PC-9 (cell line): ENCODE data around the gene TRABD2A. TPM values are rescaled to one million over a fixed set of nuclear protein-coding genes. Genes with fewer than 3 reads are reported as not detected.

Experiments used
- BruUV-seq: library from RNA; stranded (reverse); fragments of 400-500 nt; replicated peaks from 2 replicates; lab custom pipeline; 2021; lab: Mats Ljungman, UMichigan
- CTCF ChIA-PET: fragments of 300-600 bp; sonication (Branson Sonifier 250); formaldehyde crosslinking; loops from one replicate; lab custom pipeline; 2022; ENCODE audit warnings: antibody characterized with exemption; lab: Charles Lee
- POLR2A ChIA-PET: fragments of 300-600 bp; sonication (Branson Sonifier 250); formaldehyde crosslinking; loops from one replicate; lab custom pipeline; 2022; ENCODE audit warnings: antibody characterized with exemption; ENCODE audit not compliant: unreplicated experiment; lab: Charles Lee
- DNase-seq, 2 experiments: peaks; one replicate each; pipeline versions ENCODE4 v3.0.0 to v3.0.0-alpha.2; 2015 to 2022; ENCODE audit warnings: mixed read lengths in 1 of 2
- H2AFZ ChIP-seq: fragments of 200-600 bp; sonication (generic); 2 replicates; pipeline ENCODE4 v1.8.1; 2017; ENCODE audit warnings: antibody characterized with exemption
- H3F3A ChIP-seq: fragments of 200-600 bp; sonication (generic); 2 replicates; pipeline ENCODE4 v1.8.1; 2017; ENCODE audit warnings: antibody characterized with exemption, mild to moderate bottlenecking, low read depth; ENCODE audit not compliant: insufficient read depth
- H3K27ac ChIP-seq: fragments of 200-600 bp; sonication (generic); 2 replicates; pipeline ENCODE4 v1.6.1; 2016; ENCODE audit warnings: mixed run types
- H3K27me3 ChIP-seq: fragments of 200-600 bp; sonication (generic); 2 replicates; pipeline ENCODE4 v1.6.1; 2016; ENCODE audit warnings: low read depth, mixed run types; ENCODE audit not compliant: insufficient read depth
- H3K36me3 ChIP-seq: fragments of 200-600 bp; sonication (generic); 2 replicates; pipeline ENCODE4 v1.6.1; 2016; ENCODE audit warnings: low read depth, mixed run types
- H3K4me1 ChIP-seq: fragments of 200-600 bp; sonication (generic); replicated peaks from 2 replicates; pipeline ENCODE4 v1.6.1; 2016; ENCODE audit warnings: mixed run types; ENCODE audit not compliant: insufficient read depth
- H3K4me2 ChIP-seq: fragments of 200-600 bp; sonication (generic); 2 replicates; pipeline ENCODE4 v1.6.1; 2017; ENCODE audit warnings: mixed run types
- H3K4me3 ChIP-seq: fragments of 200-600 bp; sonication (generic); 2 replicates; pipeline ENCODE4 v1.6.1; 2016; ENCODE audit warnings: mixed run types
- H3K79me2 ChIP-seq: fragments of 200-600 bp; sonication (generic); 2 replicates; pipeline ENCODE4 v1.6.1; 2017; ENCODE audit warnings: low read depth, mixed run types
- H3K9me2 ChIP-seq: fragments of 200-600 bp; sonication (generic); 2 replicates; pipeline ENCODE4 v1.8.1; 2017; ENCODE audit warnings: mild to moderate bottlenecking; ENCODE audit not compliant: insufficient read depth
- H3K9me3 ChIP-seq: fragments of 200-600 bp; sonication (generic); 2 replicates; pipeline ENCODE4 v1.8.1; 2016; ENCODE audit warnings: low read depth; ENCODE audit not compliant: insufficient read depth
- H4K20me1 ChIP-seq: fragments of 200-600 bp; sonication (generic); 2 replicates; pipeline ENCODE4 v1.8.1; 2017; ENCODE audit not compliant: insufficient read depth
- CTCF ChIP-seq: fragments of 200-600 bp; sonication (generic); conservative IDR thresholded peaks from 2 replicates; pipeline ENCODE4 v1.6.1; 2017; ENCODE audit warnings: mixed run types, antibody characterized with exemption, mild to moderate bottlenecking, moderate library complexity
- EZH2 ChIP-seq: fragments of 200-600 bp; sonication (generic); IDR thresholded peaks from 2 replicates; pipeline ENCODE4 v1.8.0; 2017; ENCODE audit warnings: antibody characterized with exemption, low read depth
- intact Hi-C: fragments of 100-400 bp; cut with micrococcal nuclease; formaldehyde crosslinking; loops from one replicate; pipeline ENCODE4 v1.10.0; 2022; ENCODE audit not compliant: unreplicated experiment
- total RNA-seq: library from RNA; stranded (reverse); gene quantifications from 2 replicates; pipeline ENCODE4 v1.2.3, GENCODE V29; 2021

TRABD2A gene
- total RNA-seq, 1 experiment from 2014 or later = 2.2 TPM

- no peak overlapping the region for H3K4me3 ChIP-seq
- intact Hi-C loops = no loop called here
- no peaks in the 10 kb centered on the region for H4K20me1 ChIP-seq
- peaks cover 58% of the 10 kb centered on the region for H3K27me3 ChIP-seq
- no peaks in the 10 kb centered on the region for H3F3A ChIP-seq
- H2AFZ ChIP-seq = no peak overlapping the region
- H3K4me1 ChIP-seq = no peaks in the 10 kb centered on the region
- TF ChIP-seq CTCF (no peak), EZH2 (no peak)
- no peaks in the 10 kb centered on the region for H3K36me3 ChIP-seq
- POLR2A ChIA-PET = no interaction called here
- no peak overlapping the region for H3K27ac ChIP-seq
- DNase-seq = no peak
- CTCF ChIA-PET = no interaction called here
- no peak overlapping the region for H3K4me2 ChIP-seq
- no peaks in the 10 kb centered on the region for H3K9me2 ChIP-seq
- H3K9me3 ChIP-seq = no peaks in the 10 kb centered on the region
- no peaks in the 10 kb centered on the region for H3K79me2 ChIP-seq
- no TSS peak for BruUV-seq
Measured at GRCh38 chr2:84823788-84824187, 57.1 kb downstream of the TRABD2A start.

GRCh38 chr2:84823229-84823628 lies 57.7 kb downstream of the TRABD2A start:
- H2AFZ ChIP-seq = no peak overlapping the region
- BruUV-seq = no TSS peak
- POLR2A ChIA-PET = no interaction called here

GRCh38 chr2:84821806-84822205 lies 59.1 kb downstream of the TRABD2A start:
- Histone ChIP-seq H3K27me3 (peaks cover 71% of the 10 kb centered on the region), H3K4me2 (no peak overlapping the region), H3K9me3 (no peaks in the 10 kb centered on the region), H3K36me3 (no peaks in the 10 kb centered on the region), H4K20me1 (no peaks in the 10 kb centered on the region), H2AFZ (no peak overlapping the region), H3K27ac (no peak overlapping the region), H3K4me3 (no peak overlapping the region), H3K79me2 (no peaks in the 10 kb centered on the region), H3K4me1 (no peaks in the 10 kb centered on the region), H3F3A (no peaks in the 10 kb centered on the region), H3K9me2 (no peaks in the 10 kb centered on the region)
- POLR2A ChIA-PET = no interaction called here
- CTCF ChIA-PET = no interaction called here
- DNase-seq = no peak
- TF ChIP-seq EZH2 = no peak
- no peak for TF ChIP-seq CTCF
- intact Hi-C loops = no loop called here
- no TSS peak for BruUV-seq

More at GRCh38 chr2:84823229-84823628, 57.7 kb downstream of the TRABD2A start:
- Histone ChIP-seq H3K27ac (no peak overlapping the region), H3K9me3 (no peaks in the 10 kb centered on the region), H3K4me1 (no peaks in the 10 kb centered on the region), H3K79me2 (no peaks in the 10 kb centered on the region), H3K9me2 (no peaks in the 10 kb centered on the region), H3K36me3 (no peaks in the 10 kb centered on the region), H3K4me2 (no peak overlapping the region), H3K27me3 (peaks cover 64% of the 10 kb centered on the region), H4K20me1 (no peaks in the 10 kb centered on the region), H3K4me3 (no peak overlapping the region), H3F3A (no peaks in the 10 kb centered on the region)
- no peak for TF ChIP-seq EZH2
- TF ChIP-seq CTCF = no peak
- CTCF ChIA-PET = no interaction called here
- DNase-seq = no peak
- intact Hi-C loops = no loop called here
